Measurements from ENCODE around the gene IL1F10. TPM values are rescaled to one million over a fixed set of nuclear protein-coding genes. Genes with fewer than 3 reads are reported as not detected.

IL1F10 gene
- total and polyA plus RNA-seq, 10 of the 15 experiments (the other 5 are each of a cell fraction or from before 2014, with no cell fraction given), result not detected

DNA sequence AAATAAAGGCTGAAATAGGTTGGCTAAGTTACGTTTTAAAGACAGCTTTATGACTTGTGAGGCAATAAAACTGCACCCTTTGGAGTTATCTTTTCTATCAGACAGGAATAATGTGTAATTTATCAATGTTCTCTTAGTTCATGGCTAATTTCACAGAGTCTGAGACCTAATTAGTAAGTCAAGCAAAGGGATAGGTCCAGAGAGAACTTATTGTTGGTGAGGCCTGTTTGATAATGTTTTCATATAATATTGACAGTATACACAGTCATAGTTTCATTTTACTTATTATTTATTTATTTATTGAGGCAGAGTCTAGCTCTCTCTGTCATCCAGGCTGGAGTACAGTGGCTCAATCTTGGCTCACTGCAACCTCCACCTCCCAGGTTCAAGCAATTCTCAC lies 10.7 kb upstream of the IL1F10 start (continued):
- no peak for TF ChIP-seq WRNIP1 (IDR thresholded peaks at IDR 0.05; ENCODE audit: borderline replicate concordance, low read depth, low read length)
- TF ChIP-seq CBX5 (IDR thresholded peaks at IDR 0.05; ENCODE audit: low read depth), result no peak
- TF ChIP-seq NFYA (IDR thresholded peaks at IDR 0.05; ENCODE audit: borderline replicate concordance, low read depth, low read length), result no peak
- TF ChIP-seq, protein P1, sequence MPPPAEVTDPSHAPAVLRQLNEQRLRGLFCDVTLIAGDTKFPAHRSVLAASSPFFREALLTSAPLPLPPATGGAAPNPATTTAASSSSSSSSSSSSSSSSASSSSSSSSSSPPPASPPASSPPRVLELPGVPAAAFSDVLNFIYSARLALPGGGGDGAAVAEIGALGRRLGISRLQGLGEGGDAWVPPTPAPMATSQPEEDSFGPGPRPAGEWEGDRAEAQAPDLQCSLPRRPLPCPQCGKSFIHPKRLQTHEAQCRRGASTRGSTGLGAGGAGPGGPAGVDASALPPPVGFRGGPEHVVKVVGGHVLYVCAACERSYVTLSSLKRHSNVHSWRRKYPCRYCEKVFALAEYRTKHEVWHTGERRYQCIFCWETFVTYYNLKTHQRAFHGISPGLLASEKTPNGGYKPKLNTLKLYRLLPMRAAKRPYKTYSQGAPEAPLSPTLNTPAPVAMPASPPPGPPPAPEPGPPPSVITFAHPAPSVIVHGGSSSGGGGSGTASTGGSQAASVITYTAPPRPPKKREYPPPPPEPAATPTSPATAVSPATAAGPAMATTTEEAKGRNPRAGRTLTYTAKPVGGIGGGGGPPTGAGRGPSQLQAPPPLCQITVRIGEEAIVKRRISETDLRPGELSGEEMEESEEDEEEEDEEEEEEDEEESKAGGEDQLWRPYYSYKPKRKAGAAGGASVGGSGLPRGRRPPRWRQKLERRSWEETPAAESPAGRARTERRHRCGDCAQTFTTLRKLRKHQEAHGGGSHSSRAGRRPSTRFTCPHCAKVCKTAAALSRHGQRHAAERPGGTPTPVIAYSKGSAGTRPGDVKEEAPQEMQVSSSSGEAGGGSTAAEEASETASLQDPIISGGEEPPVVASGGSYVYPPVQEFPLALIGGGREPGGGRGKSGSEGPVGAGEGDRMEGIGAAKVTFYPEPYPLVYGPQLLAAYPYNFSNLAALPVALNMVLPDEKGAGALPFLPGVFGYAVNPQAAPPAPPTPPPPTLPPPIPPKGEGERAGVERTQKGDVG (CRISPR knock-in tag; IDR thresholded peaks at IDR 0.05), result no peak
- no peak for TF ChIP-seq MEF2B (IDR thresholded peaks at IDR 0.05; ENCODE audit: partially characterized antibody, poor library complexity, severe bottlenecking)

DNA sequence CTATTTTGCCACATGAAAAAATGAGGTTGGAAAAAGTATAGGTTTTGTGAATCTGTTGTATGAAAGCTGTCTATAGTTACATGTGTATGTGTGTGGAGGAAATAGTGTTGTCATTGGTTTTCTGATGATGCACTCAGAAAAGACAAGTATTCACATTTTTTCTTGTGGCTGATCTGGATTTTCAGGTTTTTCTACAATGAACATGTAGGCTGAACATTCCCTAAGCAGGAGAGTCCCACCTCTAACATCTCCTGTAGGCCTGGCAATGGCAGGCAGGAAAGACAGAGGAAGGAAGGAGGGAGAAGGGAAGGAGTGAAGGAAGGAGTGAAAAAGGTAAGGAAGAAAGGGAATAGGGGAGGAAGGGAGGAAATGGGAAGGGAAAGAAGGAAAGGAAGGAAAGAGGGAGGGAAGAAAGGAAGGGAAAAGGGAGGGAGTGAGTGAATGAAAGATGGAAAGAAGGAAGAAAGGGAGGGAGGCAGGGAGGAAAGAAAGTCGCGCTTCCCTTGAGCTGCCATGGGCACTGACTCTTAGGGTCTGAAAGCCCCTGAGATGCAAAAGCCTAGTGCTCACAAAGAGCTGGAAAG lies 9.3 kb upstream of the IL1F10 start:
- intact Hi-C loops (cut with micrococcal nuclease; ENCODE audit: unreplicated experiment) (no loop called here), in situ Hi-C loops (cut with MboI) (no loop called here)
- Histone ChIP-seq H3K4me2 (ENCODE audit: control insufficient read depth, insufficient read depth) (no peak overlapping the region), H3K36me3 (ENCODE audit: control insufficient read depth in 2 of 2, insufficient read depth in 2 of 2, low read length in 1 of 2) (no peaks in the 10 kb centered on the region), H3K27me3 (replicated peaks in 1 of 2; ENCODE audit: control insufficient read depth in 2 of 2, insufficient read depth in 2 of 2, low read length in 1 of 2) (no peaks in the 10 kb centered on the region; a peak in 1 of 4 replicates), H3K4me3 (no peak overlapping the region), H3K4me1 (ENCODE audit: control insufficient read depth, insufficient read depth, low read length) (no peaks in the 10 kb centered on the region), H4K20me1 (ENCODE audit: control insufficient read depth, insufficient read depth) (no peaks in the 10 kb centered on the region), H3K9ac (ENCODE audit: control insufficient read depth, insufficient read depth, low read length) (no peak overlapping the region), H2AFZ (ENCODE audit: control insufficient read depth, low read depth, low read length) (no peak overlapping the region), H3K9me3 (replicated peaks; ENCODE audit: control insufficient read depth, insufficient read depth, low read length) (peaks cover 2% of the 10 kb centered on the region; the same call in 1 of the 3 replicates), H3K79me2 (ENCODE audit: control insufficient read depth, insufficient read depth, low read length) (no peaks in the 10 kb centered on the region), H3K27ac (ENCODE audit: control insufficient read depth, insufficient read depth) (no peak overlapping the region)
- 65% methylated on average over 2 of the region's 2 CpGs for WGBS (ENCODE audit: insufficient coverage, insufficient replicate concordance, low lambda C conversion rate, missing lambda C conversion rate)
- no TSS peak for BruUV-seq (replicated peaks)
- SMC1A ChIA-PET (ENCODE audit: uncharacterized antibody, unreplicated experiment), result interaction anchor here (1.3 to 1.7 kb wide), 3 partner anchors 10 to 13 kb away, joined by 3 to 5 read pairs (median 4); partner anchors contain the start of gene IL1F10
- TF ChIP-seq MYC (IDR thresholded peaks at IDR 0.05; ENCODE audit: insufficient read depth, insufficient read length, insufficient replicate concordance, low read length, severe bottlenecking) (no peak), RCOR1 (conservative IDR thresholded peaks at IDR 0.05; ENCODE audit: low read depth, low read length) (no peak)
- no peak for FAIRE-seq
- no peak for ATAC-seq
- DNase-seq (ENCODE audit: low read depth, low spot score), result no peak
- CTCF ChIA-PET, result interaction anchor here (0.8 kb wide), 1 partner anchor 10 kb away, joined by 3 read pairs; no protein-coding TSS in a partner anchor
- RAD21 ChIA-PET (ENCODE audit: unreplicated experiment), result no interaction called here
- POLR2A ChIA-PET, result interaction anchor here (0.6 kb wide), 1 partner anchor 694 kb away, joined by 3 read pairs; no protein-coding TSS in a partner anchor
